HEK293 (cell line): ENCODE data around the gene ASL.
"Not testable (repeated sequence)": the region's sequence is repeated elsewhere in the genome, so short reads cannot be mapped to it uniquely, and the experiment has no call there.

ENCODE experiments used
- PRDM6 ChIP-seq: fragments of 450-650 bp; formaldehyde crosslinking; IDR thresholded peaks from 2 replicates; pipeline ENCODE4 v1.5.1; 2017; ENCODE audit warnings: missing biosample characterization, missing genetic modification characterization
- ZNF341 ChIP-seq: fragments of 450-650 bp; formaldehyde crosslinking; IDR thresholded peaks from 2 replicates; pipeline ENCODE4; 2016; ENCODE audit warnings: low read depth, missing biosample characterization, missing genetic modification characterization

GRCh38 chr7:66124569-66124861 lies 48.9 kb downstream of the ASL start:
- TF ChIP-seq ZNF341 (tag by site-specific recombination); PRDM6: not testable (repeated sequence)
